Kidney (tissue), 14 donors: Measurements from ENCODE around the gene LMBR1L. TPM values are rescaled to one million over a fixed set of nuclear protein-coding genes. Genes with fewer than 3 reads are reported as not detected.

ENCODE experiments used
- DNase-seq, 5 donors: peaks; one replicate each; pipeline ENCODE4 v3.0.0-alpha.2; 2013 to 2020
- FAIRE-seq: peaks from 2 replicates; lab custom pipeline; 2012; peaks lifted over from hg19 to GRCh38; lab: Jason Lieb, UNC
- H3K27ac ChIP-seq, 2 donors: one replicate each; pipeline ENCODE4 v1.7.0; 2013; ENCODE audit warnings: low read depth in 2 of 2, low read length in 2 of 2, inconsistent platforms in 1 of 2
- H3K27me3 ChIP-seq: one replicate; pipeline ENCODE4 v1.7.1; 2013; ENCODE audit warnings: low read length, inconsistent platforms; ENCODE audit not compliant: control insufficient read depth, insufficient read depth
- H3K36me3 ChIP-seq, 3 donors: one replicate each; pipeline versions ENCODE4 v1.7.0 to v1.7.1; 2013; ENCODE audit warnings: low read length in 3 of 3, control low read depth in 1 of 3, inconsistent platforms in 1 of 3; ENCODE audit not compliant: insufficient read depth in 3 of 3, control insufficient read depth in 2 of 3
- H3K4me1 ChIP-seq, 3 donors: one replicate each; pipeline versions ENCODE4 v1.7.0 to v1.7.1; 2013; ENCODE audit warnings: low read length in 3 of 3, inconsistent platforms in 1 of 3, low read depth in 1 of 3; ENCODE audit not compliant: control insufficient read depth in 2 of 3, insufficient read depth in 2 of 3
- H3K4me3 ChIP-seq, 3 donors: one replicate each; pipeline versions ENCODE4 v1.7.0 to v1.8.1; 2013; ENCODE audit warnings: low read length in 3 of 3, control low read depth in 1 of 3, inconsistent platforms in 1 of 3
- H3K9ac ChIP-seq, 3 donors: one replicate each; pipeline versions ENCODE4 v1.7.0 to v1.7.1; 2013; ENCODE audit warnings: low read length in 3 of 3, control low read depth in 1 of 3, inconsistent platforms in 1 of 3
- H3K9me3 ChIP-seq, 3 donors: one replicate each; pipeline versions ENCODE4 v1.7.0 to v1.7.1; 2013; ENCODE audit warnings: low read length in 3 of 3, control low read depth in 1 of 3, inconsistent platforms in 1 of 3; ENCODE audit not compliant: control insufficient read depth in 2 of 3, insufficient read depth in 1 of 3
- CTCF ChIP-seq: IDR thresholded peaks from 3 replicates; pipeline ENCODE4 v1.5.1; 2012; ENCODE audit warnings: mild to moderate bottlenecking, moderate library complexity, borderline replicate concordance; ENCODE audit not compliant: insufficient read depth; ENCODE audit errors: extremely low read depth
- intact Hi-C: fragments of 100-400 bp; cut with DNase I; formaldehyde crosslinking; loops from one replicate; pipeline ENCODE4 v1.11.1; 2022
- polyA plus RNA-seq: library from polyadenylated mRNA; stranded (reverse); fragments of 350-450 nt; fragmentation: Illumina TruSeq; extraction: RNeasy Lipid Tissue Mini Kit (QIAGEN cat#74804); gene quantifications from one replicate; pipeline ENCODE4 v1.2.3, GENCODE V29; 2014; ENCODE audit warnings: low read depth, low replicate concordance; ENCODE audit not compliant: insufficient read depth
- total RNA-seq: library from RNA; stranded (reverse); fragmentation: NEBNext Ultra II Directional; extraction: Animal tissue kit (Norgen Biotek cat#: 25700); gene quantifications from one replicate; pipeline ENCODE4 v1.2.1, GENCODE V29; 2021
- donor health status: control.
- donor health status: control.
- donor health status: control.
- donor health status: control.
- donor health status: control.
- donor health status: DM: yes; HTN: yes; CAD: no.
- donor health status: Normal renal cell carcinoma (clear cell type).

Gene LMBR1L
- total and polyA plus RNA-seq, 2 donors from 2014 or later = 21.2 to 64.8 TPM

- intact Hi-C loops = no loop called here
- no peak for TF ChIP-seq CTCF
- peak overlapping the region; percentile 68 to 96 (median 70) for H3K4me3 ChIP-seq
- H3K27me3 ChIP-seq = no peaks in the 10 kb centered on the region
- H3K9me3 ChIP-seq = no peaks in the 10 kb centered on the region
- H3K27ac ChIP-seq = peak overlapping the region; percentile 5 to 27
- H3K9ac ChIP-seq = peak overlapping the region; percentile 24 to 85 (median 74)
- no peak for DNase-seq
- no peak for FAIRE-seq
- peaks cover 3 to 40% (median 28%) of the 10 kb centered on the region in 3 donors for H3K4me1 ChIP-seq
- H3K36me3 ChIP-seq = peaks cover 0 to 20% (median 14%) of the 10 kb centered on the region in 3 donors
Measured at GRCh38 chr12:49057888-49058287, 52.8 kb downstream of the LMBR1L start.

- Histone ChIP-seq H3K27ac (no peak overlapping the region), H3K27me3 (no peaks in the 10 kb centered on the region), H3K4me3 (peak overlapping the region in 1 of 3 donors; percentile 96), H3K4me1 (peaks cover 3 to 37% (median 28%) of the 10 kb centered on the region in 3 donors), H3K9me3 (no peaks in the 10 kb centered on the region), H3K36me3 (peaks cover 0 to 26% (median 23%) of the 10 kb centered on the region in 3 donors), H3K9ac (peak overlapping the region in 1 of 3 donors; percentile 27)
- no peak for FAIRE-seq
- DNase-seq = peak in 4 of 5 donors; percentile 43 to 77 (median 49)
- TF ChIP-seq CTCF = no peak
- intact Hi-C loops = no loop called here
Measured at GRCh38 chr12:49055978-49056754, 54.5 kb downstream of the LMBR1L start.

GRCh38 chr12:49055092-49055491, 55.6 kb downstream of the LMBR1L start:
- Histone ChIP-seq H3K36me3 (peaks cover 0 to 33% (median 30%) of the 10 kb centered on the region in 3 donors), H3K9ac (no peak overlapping the region), H3K27me3 (no peaks in the 10 kb centered on the region), H3K4me3 (no peak overlapping the region), H3K27ac (no peak overlapping the region), H3K9me3 (no peaks in the 10 kb centered on the region), H3K4me1 (peaks cover 3 to 36% (median 28%) of the 10 kb centered on the region in 3 donors)
- DNase-seq (no peak), FAIRE-seq (no peak)
- intact Hi-C loops = no loop called here
- no peak for TF ChIP-seq CTCF
